SU-DHL-6 (cell line): ENCODE data around the gene PRICKLE2.

Source experiments
- H2AFZ ChIP-seq: fragments of 200-600 bp; sonication (generic); 2 replicates; pipeline ENCODE4 v1.6.1; 2014; ENCODE audit warnings: low read depth, mild to moderate bottlenecking, moderate library complexity, mixed read lengths, antibody characterized with exemption, low read length; ENCODE audit not compliant: severe bottlenecking
- H3F3A ChIP-seq: fragments of 200-600 bp; shearing (Covaris generic); 2 replicates; pipeline ENCODE4 v1.6.0; 2016; ENCODE audit warnings: antibody characterized with exemption, mild to moderate bottlenecking; ENCODE audit not compliant: insufficient read depth
- H3K27ac ChIP-seq: fragments of 200-600 bp; sonication (generic); 2 replicates; pipeline ENCODE4 v1.5.1; 2016; ENCODE audit warnings: low read depth, mild to moderate bottlenecking, low read length, moderate library complexity, mixed read lengths
- H3K27me3 ChIP-seq: fragments of 200-600 bp; sonication (generic), shearing (Covaris generic); 2 replicates; pipeline ENCODE4 v1.6.0; 2014; ENCODE audit warnings: mild to moderate bottlenecking, low read length
- H3K36me3 ChIP-seq: fragments of 200-600 bp; sonication (generic); 2 replicates; pipeline ENCODE4 v1.6.1; 2014; ENCODE audit warnings: mild to moderate bottlenecking, low read length, mixed read lengths
- H3K4me2 ChIP-seq: fragments of 300-600, 200-600 bp; shearing (Covaris generic), sonication (generic); 2 replicates; pipeline ENCODE4 v1.6.0; 2014; ENCODE audit warnings: low read length, low read depth, mild to moderate bottlenecking; ENCODE audit not compliant: poor library complexity, severe bottlenecking
- H3K4me3 ChIP-seq: fragments of 200-600 bp; sonication (generic); 2 replicates; pipeline ENCODE4 v1.5.1; 2014; ENCODE audit warnings: antibody characterized with exemption, low read length, mild to moderate bottlenecking, mixed read lengths; ENCODE audit not compliant: insufficient read depth, poor library complexity, severe bottlenecking
- H3K79me2 ChIP-seq: fragments of 200-600 bp; sonication (generic); 2 replicates; pipeline ENCODE4 v1.6.1; 2014; ENCODE audit warnings: mild to moderate bottlenecking, low read length, moderate library complexity; ENCODE audit not compliant: insufficient read depth
- H3K9ac ChIP-seq: fragments of 200-600 bp; sonication (generic); 2 replicates; pipeline ENCODE4 v1.7.0; 2014; ENCODE audit warnings: mild to moderate bottlenecking, low read length
- H3K9me2 ChIP-seq: fragments of 200-600 bp; sonication (generic); replicated peaks from 2 replicates; pipeline ENCODE4 v1.6.1; 2014; ENCODE audit warnings: low read length; ENCODE audit not compliant: insufficient read depth
- H3K9me3 ChIP-seq: fragments of 200-600 bp; sonication (generic); 2 replicates; pipeline ENCODE4 v1.6.1; 2014; ENCODE audit warnings: low read length, mixed read lengths; ENCODE audit not compliant: insufficient read depth
- H4K20me1 ChIP-seq: fragments of 200-600 bp; sonication (generic); 2 replicates; pipeline ENCODE4 v1.6.1; 2014; ENCODE audit warnings: low read depth, mild to moderate bottlenecking, antibody characterized with exemption, low read length, moderate library complexity, mixed read lengths
- CTCF ChIP-seq: fragments of 200-600 bp; sonication (generic); IDR thresholded peaks from one replicate; pipeline ENCODE4 v1.5.1; 2017; ENCODE audit warnings: antibody characterized with exemption, mild to moderate bottlenecking, low read length, moderate library complexity; ENCODE audit not compliant: insufficient read depth, poor library complexity, severe bottlenecking
- EZH2phosphoT487 ChIP-seq: fragments of 200-600 bp; sonication (generic), shearing (Covaris generic); conservative IDR thresholded peaks from 2 replicates; pipeline ENCODE4 v1.6.1; 2018; ENCODE audit warnings: mild to moderate bottlenecking, antibody characterized with exemption, low read length, moderate library complexity, mixed read lengths

Gene PRICKLE2

GRCh38 chr3:64163755-64164148 lies 61.5 kb downstream of the PRICKLE2 start:
- Histone ChIP-seq H3K4me3 (no peak overlapping the region), H3F3A (no peaks in the 10 kb centered on the region), H3K36me3 (no peaks in the 10 kb centered on the region), H3K4me2 (no peak overlapping the region), H3K9me2 (no peaks in the 10 kb centered on the region), H3K9ac (no peak overlapping the region), H2AFZ (no peak overlapping the region), H3K27ac (no peak overlapping the region), H3K9me3 (no peaks in the 10 kb centered on the region), H3K79me2 (no peaks in the 10 kb centered on the region), H4K20me1 (no peaks in the 10 kb centered on the region), H3K27me3 (0 out of 2 replicates have a peak, but pooled peaks cover 3% of the 10 kb centered on the region)
- TF ChIP-seq EZH2phosphoT487: no peak
- TF ChIP-seq CTCF: no peak

- no peak overlapping the region for H3K27ac ChIP-seq
- H3K9me2 ChIP-seq: no peaks in the 10 kb centered on the region
- no peak overlapping the region for H3K4me2 ChIP-seq
- H3K9me3 ChIP-seq: no peaks in the 10 kb centered on the region
- no peak overlapping the region for H2AFZ ChIP-seq
- H3K27me3 ChIP-seq: 0 out of 2 replicates have a peak, but pooled peaks cover 3% of the 10 kb centered on the region
- no peaks in the 10 kb centered on the region for H3K79me2 ChIP-seq
- TF ChIP-seq EZH2phosphoT487 (no peak), CTCF (no peak)
- H3F3A ChIP-seq: no peaks in the 10 kb centered on the region
- no peak overlapping the region for H3K9ac ChIP-seq
- H4K20me1 ChIP-seq: no peaks in the 10 kb centered on the region
- H3K36me3 ChIP-seq: no peaks in the 10 kb centered on the region
- H3K4me3 ChIP-seq: no peak overlapping the region
Observed at GRCh38 chr3:64163019-64163754, 62.1 kb downstream of the PRICKLE2 start.

- H3K27me3 ChIP-seq: 0 out of 2 replicates have a peak, but pooled peaks cover 3% of the 10 kb centered on the region
- no peak overlapping the region for H2AFZ ChIP-seq
- H4K20me1 ChIP-seq: no peaks in the 10 kb centered on the region
- TF ChIP-seq EZH2phosphoT487 (no peak), CTCF (no peak)
- no peaks in the 10 kb centered on the region for H3K9me3 ChIP-seq
- no peaks in the 10 kb centered on the region for H3K9me2 ChIP-seq
- no peaks in the 10 kb centered on the region for H3K79me2 ChIP-seq
- H3K9ac ChIP-seq: no peak overlapping the region
- no peak overlapping the region for H3K27ac ChIP-seq
- no peaks in the 10 kb centered on the region for H3F3A ChIP-seq
- H3K4me3 ChIP-seq: no peak overlapping the region
- H3K4me2 ChIP-seq: no peak overlapping the region
- no peaks in the 10 kb centered on the region for H3K36me3 ChIP-seq
Observed at GRCh38 chr3:64161481-64161952, 63.7 kb downstream of the PRICKLE2 start.
